SK-N-SH treated with all-trans-retinoic acid at 6 μM for 48 hours (cell line): Measurements from ENCODE around the gene GATAD2A.

Experiments used
- ATAC-seq: fragments of 200-7000 bp; cut with Tn5 transposase; 3 replicates; pipeline ENCODE4 v1.9.1; 2020; ENCODE audit warnings: mild to moderate bottlenecking, moderate library complexity
- ARNTL ChIP-seq: fragments of 450-650 bp; formaldehyde crosslinking; IDR thresholded peaks from 2 replicates; pipeline ENCODE4 v1.5.0; 2020; ENCODE audit warnings: low read depth, mild to moderate bottlenecking, moderate library complexity, borderline replicate concordance
- BACH2 ChIP-seq: fragments of 250-450 bp; sonication (Bioruptor Pico); IDR thresholded peaks from 2 replicates; pipeline ENCODE4 v1.9.0; 2021; ENCODE audit warnings: mild to moderate bottlenecking, borderline replicate concordance
- CSDC2 ChIP-seq: fragments of 250-450 bp; sonication (Bioruptor Pico); IDR thresholded peaks from 2 replicates; pipeline ENCODE4 v1.5.0; 2020; ENCODE audit warnings: mild to moderate bottlenecking, moderate library complexity
- ESRRG ChIP-seq: fragments of 250-450 bp; sonication (Bioruptor Pico); IDR thresholded peaks from 2 replicates; pipeline ENCODE4 v1.6.1; 2021; ENCODE audit warnings: mild to moderate bottlenecking
- GLIS3 ChIP-seq: fragments of 250-450 bp; sonication (Bioruptor Pico); IDR thresholded peaks from 2 replicates; pipeline ENCODE4 v1.5.0; 2020; ENCODE audit warnings: mild to moderate bottlenecking, moderate library complexity
- ISL1 ChIP-seq: fragments of 250-450 bp; sonication (Bioruptor Pico); IDR thresholded peaks from 2 replicates; pipeline ENCODE4 v2.1.2; 2022; ENCODE audit warnings: mild to moderate bottlenecking, moderate library complexity
- OSR1 ChIP-seq: fragments of 250-450 bp; sonication (Bioruptor Pico); IDR thresholded peaks from 2 replicates; pipeline ENCODE4 v1.8.0; 2022; ENCODE audit warnings: moderate library complexity, mild to moderate bottlenecking, inconsistent platforms
- PPARA ChIP-seq: fragments of 250-450 bp; sonication (Bioruptor Pico); IDR thresholded peaks from 2 replicates; pipeline ENCODE4 v1.5.0; 2020; ENCODE audit warnings: mild to moderate bottlenecking, borderline replicate concordance
- SNAI2 ChIP-seq: fragments of 250-450 bp; sonication (Bioruptor Pico); IDR thresholded peaks from 2 replicates; pipeline ENCODE4 v1.5.0; 2020; ENCODE audit warnings: mild to moderate bottlenecking, moderate library complexity
- TCF4 ChIP-seq: fragments of 250-450 bp; sonication (Bioruptor Pico); IDR thresholded peaks from 2 replicates; pipeline ENCODE4 v1.8.0; 2021; ENCODE audit warnings: mild to moderate bottlenecking, moderate library complexity, borderline replicate concordance
- TOX ChIP-seq: fragments of 250-450 bp; sonication (Bioruptor Pico); IDR thresholded peaks from 2 replicates; pipeline ENCODE4 v1.8.0; 2021; ENCODE audit warnings: mild to moderate bottlenecking, moderate library complexity, borderline replicate concordance
- ZC3H10 ChIP-seq: fragments of 250-450 bp; sonication (Bioruptor Pico); IDR thresholded peaks from 2 replicates; pipeline ENCODE4 v1.5.1; 2021; ENCODE audit warnings: mild to moderate bottlenecking, moderate library complexity
- ZFP3 ChIP-seq: fragments of 250-450 bp; sonication (Bioruptor Pico); IDR thresholded peaks from 2 replicates; pipeline ENCODE4 v1.5.0; 2020; ENCODE audit warnings: mild to moderate bottlenecking, moderate library complexity
- ZNF565 ChIP-seq: fragments of 450-650 bp; formaldehyde crosslinking; conservative IDR thresholded peaks from 2 replicates; pipeline ENCODE4 v1.5.0; 2020; ENCODE audit warnings: low read depth, mild to moderate bottlenecking, moderate library complexity
- ZNF8 ChIP-seq: fragments of 450-650 bp; formaldehyde crosslinking; IDR thresholded peaks from 2 replicates; pipeline ENCODE4 v1.5.0; 2020; ENCODE audit warnings: mild to moderate bottlenecking, moderate library complexity
- TF ChIP-seq, protein P1 (sequence below): fragments of 250-450 bp; sonication (Bioruptor Pico); IDR thresholded peaks from 2 replicates; pipeline ENCODE4 v1.5.1; 2021; ENCODE audit warnings: mild to moderate bottlenecking, moderate library complexity
- TF ChIP-seq, protein P2 (sequence below): fragments of 250-450 bp; sonication (Bioruptor Pico); IDR thresholded peaks from 2 replicates; pipeline ENCODE4 v1.5.0; 2020; ENCODE audit warnings: mild to moderate bottlenecking, moderate library complexity
- TF ChIP-seq, protein P3 (sequence below): fragments of 250-450 bp; sonication (Bioruptor Pico); IDR thresholded peaks from 2 replicates; pipeline ENCODE4 v1.5.1; 2020; ENCODE audit warnings: low read depth, mild to moderate bottlenecking, moderate library complexity
- TF ChIP-seq, protein P4 (sequence below): fragments of 250-450 bp; sonication (Bioruptor Pico); IDR thresholded peaks from 2 replicates; pipeline ENCODE4 v1.8.0; 2020; ENCODE audit warnings: mild to moderate bottlenecking, moderate library complexity, borderline replicate concordance

The GATAD2A gene

DNA sequence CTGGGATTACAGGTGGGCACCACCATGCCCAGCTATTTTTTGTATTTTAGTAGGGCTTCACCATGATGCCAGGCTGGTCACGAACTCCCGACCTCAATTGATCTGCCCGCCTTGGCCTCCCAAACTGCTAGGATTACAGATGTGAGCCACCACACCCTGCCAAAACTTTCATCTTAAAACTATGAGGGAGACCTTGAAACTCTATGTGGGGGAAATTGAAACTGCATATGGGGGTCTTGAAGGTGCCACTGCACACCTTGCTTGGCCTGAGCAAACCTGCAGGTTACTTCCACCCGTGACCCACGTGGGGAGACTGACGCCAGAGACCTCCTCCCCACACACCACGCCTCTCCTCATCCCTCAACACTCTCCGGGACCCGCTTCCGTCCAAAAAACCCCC is 148.2 kb downstream of the GATAD2A start:
- TF ChIP-seq, protein P1, sequence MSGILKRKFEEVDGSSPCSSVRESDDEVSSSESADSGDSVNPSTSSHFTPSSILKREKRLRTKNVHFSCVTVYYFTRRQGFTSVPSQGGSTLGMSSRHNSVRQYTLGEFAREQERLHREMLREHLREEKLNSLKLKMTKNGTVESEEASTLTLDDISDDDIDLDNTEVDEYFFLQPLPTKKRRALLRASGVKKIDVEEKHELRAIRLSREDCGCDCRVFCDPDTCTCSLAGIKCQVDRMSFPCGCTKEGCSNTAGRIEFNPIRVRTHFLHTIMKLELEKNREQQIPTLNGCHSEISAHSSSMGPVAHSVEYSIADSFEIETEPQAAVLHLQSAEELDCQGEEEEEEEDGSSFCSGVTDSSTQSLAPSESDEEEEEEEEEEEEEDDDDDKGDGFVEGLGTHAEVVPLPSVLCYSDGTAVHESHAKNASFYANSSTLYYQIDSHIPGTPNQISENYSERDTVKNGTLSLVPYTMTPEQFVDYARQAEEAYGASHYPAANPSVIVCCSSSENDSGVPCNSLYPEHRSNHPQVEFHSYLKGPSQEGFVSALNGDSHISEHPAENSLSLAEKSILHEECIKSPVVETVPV (CRISPR knock-in tag), result no peak
- TF ChIP-seq, protein P2, sequence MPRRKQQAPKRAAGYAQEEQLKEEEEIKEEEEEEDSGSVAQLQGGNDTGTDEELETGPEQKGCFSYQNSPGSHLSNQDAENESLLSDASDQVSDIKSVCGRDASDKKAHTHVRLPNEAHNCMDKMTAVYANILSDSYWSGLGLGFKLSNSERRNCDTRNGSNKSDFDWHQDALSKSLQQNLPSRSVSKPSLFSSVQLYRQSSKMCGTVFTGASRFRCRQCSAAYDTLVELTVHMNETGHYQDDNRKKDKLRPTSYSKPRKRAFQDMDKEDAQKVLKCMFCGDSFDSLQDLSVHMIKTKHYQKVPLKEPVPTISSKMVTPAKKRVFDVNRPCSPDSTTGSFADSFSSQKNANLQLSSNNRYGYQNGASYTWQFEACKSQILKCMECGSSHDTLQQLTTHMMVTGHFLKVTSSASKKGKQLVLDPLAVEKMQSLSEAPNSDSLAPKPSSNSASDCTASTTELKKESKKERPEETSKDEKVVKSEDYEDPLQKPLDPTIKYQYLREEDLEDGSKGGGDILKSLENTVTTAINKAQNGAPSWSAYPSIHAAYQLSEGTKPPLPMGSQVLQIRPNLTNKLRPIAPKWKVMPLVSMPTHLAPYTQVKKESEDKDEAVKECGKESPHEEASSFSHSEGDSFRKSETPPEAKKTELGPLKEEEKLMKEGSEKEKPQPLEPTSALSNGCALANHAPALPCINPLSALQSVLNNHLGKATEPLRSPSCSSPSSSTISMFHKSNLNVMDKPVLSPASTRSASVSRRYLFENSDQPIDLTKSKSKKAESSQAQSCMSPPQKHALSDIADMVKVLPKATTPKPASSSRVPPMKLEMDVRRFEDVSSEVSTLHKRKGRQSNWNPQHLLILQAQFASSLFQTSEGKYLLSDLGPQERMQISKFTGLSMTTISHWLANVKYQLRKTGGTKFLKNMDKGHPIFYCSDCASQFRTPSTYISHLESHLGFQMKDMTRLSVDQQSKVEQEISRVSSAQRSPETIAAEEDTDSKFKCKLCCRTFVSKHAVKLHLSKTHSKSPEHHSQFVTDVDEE (CRISPR knock-in tag), result no peak
- TF ChIP-seq ZNF8 (CRISPR knock-in tag) (no peak), BACH2 (no peak), OSR1 (no peak), TOX (CRISPR knock-in tag) (no peak), ESRRG (CRISPR knock-in tag) (no peak), PPARA (CRISPR knock-in tag) (no peak), ZFP3 (no peak), ARNTL (CRISPR knock-in tag) (no peak), ZNF565 (no peak), ISL1 (no peak), SNAI2 (no peak), GLIS3 (no peak), ZC3H10 (no peak), TCF4 (no peak)
- TF ChIP-seq, protein P3, sequence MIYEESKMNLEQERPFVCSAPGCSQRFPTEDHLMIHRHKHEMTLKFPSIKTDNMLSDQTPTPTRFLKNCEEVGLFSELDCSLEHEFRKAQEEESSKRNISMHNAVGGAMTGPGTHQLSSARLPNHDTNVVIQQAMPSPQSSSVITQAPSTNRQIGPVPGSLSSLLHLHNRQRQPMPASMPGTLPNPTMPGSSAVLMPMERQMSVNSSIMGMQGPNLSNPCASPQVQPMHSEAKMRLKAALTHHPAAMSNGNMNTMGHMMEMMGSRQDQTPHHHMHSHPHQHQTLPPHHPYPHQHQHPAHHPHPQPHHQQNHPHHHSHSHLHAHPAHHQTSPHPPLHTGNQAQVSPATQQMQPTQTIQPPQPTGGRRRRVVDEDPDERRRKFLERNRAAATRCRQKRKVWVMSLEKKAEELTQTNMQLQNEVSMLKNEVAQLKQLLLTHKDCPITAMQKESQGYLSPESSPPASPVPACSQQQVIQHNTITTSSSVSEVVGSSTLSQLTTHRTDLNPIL (CRISPR knock-in tag), result no peak
- TF ChIP-seq, protein P4, sequence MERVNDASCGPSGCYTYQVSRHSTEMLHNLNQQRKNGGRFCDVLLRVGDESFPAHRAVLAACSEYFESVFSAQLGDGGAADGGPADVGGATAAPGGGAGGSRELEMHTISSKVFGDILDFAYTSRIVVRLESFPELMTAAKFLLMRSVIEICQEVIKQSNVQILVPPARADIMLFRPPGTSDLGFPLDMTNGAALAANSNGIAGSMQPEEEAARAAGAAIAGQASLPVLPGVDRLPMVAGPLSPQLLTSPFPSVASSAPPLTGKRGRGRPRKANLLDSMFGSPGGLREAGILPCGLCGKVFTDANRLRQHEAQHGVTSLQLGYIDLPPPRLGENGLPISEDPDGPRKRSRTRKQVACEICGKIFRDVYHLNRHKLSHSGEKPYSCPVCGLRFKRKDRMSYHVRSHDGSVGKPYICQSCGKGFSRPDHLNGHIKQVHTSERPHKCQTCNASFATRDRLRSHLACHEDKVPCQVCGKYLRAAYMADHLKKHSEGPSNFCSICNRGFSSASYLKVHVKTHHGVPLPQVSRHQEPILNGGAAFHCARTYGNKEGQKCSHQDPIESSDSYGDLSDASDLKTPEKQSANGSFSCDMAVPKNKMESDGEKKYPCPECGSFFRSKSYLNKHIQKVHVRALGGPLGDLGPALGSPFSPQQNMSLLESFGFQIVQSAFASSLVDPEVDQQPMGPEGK (CRISPR knock-in tag), result no peak

DNA sequence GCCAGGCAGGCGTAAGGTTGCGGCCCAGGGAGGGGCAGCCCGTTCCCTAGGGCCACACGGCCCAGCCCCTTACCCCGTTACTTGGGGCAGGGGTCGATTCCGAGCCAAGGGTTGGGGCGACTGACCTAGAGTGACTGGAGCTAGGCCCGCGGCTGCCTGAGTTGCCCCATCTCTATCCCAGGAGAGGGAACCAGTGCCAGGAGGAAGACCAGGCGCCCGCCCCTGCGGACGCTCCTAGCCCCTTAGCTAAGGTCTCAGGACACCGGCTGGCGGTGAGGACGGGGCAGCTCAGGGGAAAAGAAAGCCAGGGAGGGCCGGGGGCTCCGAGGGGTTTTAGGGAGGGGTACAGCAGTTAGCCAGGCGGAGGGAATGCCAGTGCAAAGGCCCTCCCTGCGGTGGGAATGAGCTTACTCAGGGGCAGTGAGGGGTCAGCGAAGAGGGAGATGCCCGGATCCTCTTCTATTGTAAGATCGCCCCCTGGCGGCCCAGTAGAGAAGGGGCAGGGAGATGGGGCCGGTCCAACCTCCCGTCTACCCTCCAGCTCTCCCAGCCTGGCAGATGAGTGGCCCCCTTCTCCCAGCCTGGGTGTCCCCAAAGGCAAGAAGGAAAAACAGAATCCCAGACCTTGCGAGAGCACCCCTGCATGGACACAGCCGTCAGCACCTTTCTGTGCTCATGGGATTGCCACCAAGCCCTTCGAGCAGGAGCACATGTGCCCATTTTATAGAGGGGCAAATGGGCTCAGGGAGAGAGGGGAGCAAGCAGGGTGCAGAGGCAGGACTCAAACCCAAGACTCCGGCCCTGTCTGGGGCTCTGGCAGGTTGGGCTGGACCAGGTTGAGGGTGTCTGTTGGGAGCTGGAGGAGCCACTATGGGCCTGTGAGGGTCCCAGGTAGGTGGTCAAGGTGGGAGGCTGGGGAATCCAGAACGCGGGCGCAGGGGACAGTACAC is 148.9 kb downstream of the GATAD2A start:
- ATAC-seq, result peak; percentile 65
- TF ChIP-seq ESRRG (CRISPR knock-in tag), result no peak
- TF ChIP-seq, protein P3 (CRISPR knock-in tag), result no peak

More for the DNA sequence above, 148.2 kb downstream of the GATAD2A start:
- no peak for ATAC-seq

DNA sequence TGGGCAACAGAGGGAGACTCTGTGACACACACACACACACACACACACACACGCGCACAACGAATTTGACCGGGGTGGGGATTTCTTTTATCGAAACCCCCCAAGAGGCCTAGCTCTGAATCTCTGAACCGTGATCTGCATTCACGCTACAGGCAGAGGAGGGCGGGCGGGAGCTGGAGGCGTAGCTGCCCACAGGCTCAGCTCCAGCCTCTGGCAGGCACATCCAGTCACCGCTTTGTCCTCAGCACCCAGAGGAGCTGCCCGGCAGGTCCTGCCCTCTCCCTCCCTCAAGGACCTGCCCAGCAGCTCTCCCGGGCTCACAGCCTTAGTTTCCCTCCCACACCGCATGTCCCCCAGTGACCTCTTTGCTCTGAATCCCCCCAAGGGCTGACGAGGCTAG is 152.6 kb downstream of the GATAD2A start:
- no peak for TF ChIP-seq CSDC2
- TF ChIP-seq, protein P4 (CRISPR knock-in tag), result no peak
- ATAC-seq, result no peak
